Measurements from ENCODE around the gene SOX5.
"Not testable (repeated sequence)": the region's sequence is repeated elsewhere in the genome, so short reads cannot be mapped to it uniquely, and the experiment has no call there.

Gene SOX5

DNA sequence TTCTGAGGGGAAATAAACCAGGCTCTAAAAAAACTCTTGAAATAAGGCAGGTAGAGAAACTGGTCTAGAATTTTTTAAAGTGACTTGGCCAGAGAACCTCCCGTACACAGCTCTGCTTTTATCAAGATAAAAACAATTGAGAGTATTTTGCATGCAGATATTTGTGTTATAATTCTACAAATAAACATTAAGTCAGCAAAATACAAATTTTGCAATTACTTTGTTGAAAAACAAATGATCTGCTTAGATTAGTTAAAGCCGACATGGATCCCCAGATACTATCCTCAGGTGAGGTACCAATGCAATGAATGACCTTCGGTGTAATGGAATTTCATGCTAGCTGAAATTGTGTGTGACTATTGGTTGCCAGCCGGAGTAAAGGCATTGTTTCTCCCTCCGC is 197.2 kb downstream of the SOX5 start:
- DNase-seq = no peak

DNA sequence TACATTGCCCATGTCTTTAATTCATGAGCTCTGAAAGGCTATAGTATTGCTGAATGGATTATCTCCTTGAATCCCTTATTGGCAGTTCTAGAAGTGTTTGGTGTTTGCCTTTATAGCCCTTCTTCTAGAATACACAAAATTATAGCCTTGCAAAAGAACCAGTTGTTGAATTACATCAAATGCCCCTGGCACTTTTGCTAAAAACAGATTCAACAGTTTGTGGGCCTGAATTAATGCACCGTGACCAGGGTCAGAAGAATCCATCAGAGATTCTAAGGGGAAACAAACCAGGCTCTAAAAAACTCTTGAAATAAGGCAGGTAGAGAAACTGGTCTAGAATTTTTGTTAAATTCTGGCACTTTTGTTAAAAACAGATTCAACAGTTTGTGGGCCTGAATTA is 197.8 kb downstream of the SOX5 start:
- DNase-seq = no peak

- no peak for DNase-seq
Observed at GRCh38 chr12:23750923-23751322, 198.5 kb downstream of the SOX5 start.

DNA sequence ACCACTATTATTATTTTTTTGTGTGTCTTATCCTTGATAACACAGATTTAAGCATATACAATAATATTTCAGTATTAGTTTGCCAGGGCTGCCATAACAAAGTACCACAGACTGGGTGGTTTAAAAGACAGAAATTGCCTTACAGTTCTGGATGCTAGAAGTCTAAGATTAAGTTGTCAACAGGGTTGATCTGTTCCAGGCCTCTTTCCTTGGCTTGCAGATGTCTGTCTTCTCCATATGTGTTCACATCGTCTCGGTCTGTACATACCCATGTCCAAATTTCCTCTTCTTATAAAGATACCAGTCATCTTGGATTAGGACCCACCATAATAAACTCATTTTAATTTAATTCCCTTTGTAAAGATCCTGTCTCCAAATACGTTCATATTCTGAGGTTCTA is 204.8 kb downstream of the SOX5 start:
- no peak for DNase-seq

GRCh38 chr12:23742574-23742973 is 206.9 kb downstream of the SOX5 start:
- DNase-seq = no peak

DNA sequence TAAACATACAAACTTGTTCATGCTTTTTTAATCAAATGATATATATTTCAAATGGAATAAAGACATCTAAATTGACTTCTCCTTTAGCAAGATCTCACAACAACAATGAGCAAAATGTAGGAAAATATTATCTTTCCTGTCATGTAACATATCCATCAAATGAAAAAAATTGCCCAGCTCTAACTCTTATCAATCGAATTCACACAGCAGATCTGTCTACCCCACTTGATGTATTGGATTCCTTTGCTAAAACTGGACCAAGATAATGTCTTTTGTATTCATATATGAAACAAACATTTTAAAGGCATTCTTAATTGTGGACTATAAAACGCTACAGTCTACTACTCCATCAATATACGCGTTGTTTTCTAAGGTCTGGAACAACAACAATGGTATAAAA is 218.0 kb downstream of the SOX5 start:
- no peak for DNase-seq

DNA sequence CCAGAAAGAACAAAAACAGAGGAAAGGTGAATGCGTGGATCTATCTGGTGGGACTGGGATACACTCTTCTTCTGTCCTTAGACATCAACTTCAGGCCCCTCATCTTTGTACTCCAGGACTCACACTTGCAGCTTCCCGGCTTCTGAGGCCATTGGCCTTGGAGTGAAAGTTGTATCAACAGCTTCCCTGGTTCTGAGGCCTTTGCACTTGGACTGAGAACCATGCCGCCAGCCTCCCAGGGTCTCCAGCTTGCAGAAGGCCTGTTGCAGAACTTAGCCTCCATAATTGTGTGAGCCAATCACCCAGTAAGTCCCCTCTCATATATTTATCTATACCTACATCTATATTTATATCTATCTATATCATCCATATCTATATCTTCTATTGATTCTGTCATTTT is 218.4 kb downstream of the SOX5 start:
- no peak for DNase-seq

DNA sequence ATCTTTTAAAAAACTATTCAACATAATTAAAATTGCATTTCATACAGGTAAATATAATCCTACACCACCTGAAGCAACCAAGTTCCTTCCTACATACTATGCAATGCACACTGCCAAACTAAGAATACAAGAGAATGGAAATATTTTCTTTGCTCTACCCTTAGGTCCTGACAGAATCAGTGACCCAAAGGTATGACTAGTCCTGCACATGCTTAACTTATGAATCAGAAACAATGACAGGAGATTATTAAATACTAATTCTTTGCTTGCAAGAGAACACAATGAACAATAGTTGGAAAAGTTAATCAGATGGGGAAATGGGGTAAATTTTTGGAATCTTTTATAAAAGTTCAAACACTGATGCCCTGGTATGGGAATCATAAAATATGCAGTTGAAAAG is 220.1 kb downstream of the SOX5 start:
- DNase-seq = no peak

GRCh38 chr12:23726646-23727045 is 222.8 kb downstream of the SOX5 start:
- DNase-seq = no peak

DNA sequence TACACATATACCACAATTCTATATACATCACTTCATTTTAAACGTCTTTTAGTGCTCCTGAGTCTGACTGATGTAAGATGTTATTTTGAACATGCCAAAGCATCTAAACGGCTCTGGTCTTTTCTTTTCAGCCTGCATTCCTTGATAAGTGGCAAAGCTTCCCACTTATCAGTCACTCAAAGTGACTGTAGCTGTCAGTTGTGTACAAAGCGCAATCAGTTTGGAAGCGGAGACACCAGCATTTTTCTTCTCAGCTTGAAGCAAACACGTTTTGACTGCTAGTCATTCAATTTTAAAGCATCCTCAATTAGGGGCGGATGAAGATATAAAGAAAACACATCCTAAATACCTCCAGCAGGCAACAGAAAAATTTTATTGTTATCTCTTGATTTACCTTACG is 226.8 kb downstream of the SOX5 start:
- no peak for DNase-seq

DNA sequence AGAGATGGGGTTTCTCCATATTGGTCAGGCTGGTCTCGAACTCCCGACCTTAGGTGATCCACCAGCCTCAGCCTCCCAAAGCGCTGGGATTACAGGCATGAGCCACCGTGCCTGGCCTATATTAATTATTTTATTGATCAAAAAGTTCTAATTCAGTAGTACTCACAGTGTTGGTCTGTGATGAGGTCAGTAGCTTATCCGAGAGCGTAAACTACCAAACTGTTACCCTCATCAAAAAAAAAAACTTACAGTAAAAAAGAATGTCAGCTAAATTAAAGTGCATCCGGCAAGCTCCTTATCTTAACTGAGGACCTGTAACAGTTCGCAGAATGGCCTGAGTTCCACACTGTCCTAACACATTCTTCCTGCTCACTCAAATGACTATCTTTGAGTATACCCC is 228.2 kb downstream of the SOX5 start:
- no peak for DNase-seq

DNA sequence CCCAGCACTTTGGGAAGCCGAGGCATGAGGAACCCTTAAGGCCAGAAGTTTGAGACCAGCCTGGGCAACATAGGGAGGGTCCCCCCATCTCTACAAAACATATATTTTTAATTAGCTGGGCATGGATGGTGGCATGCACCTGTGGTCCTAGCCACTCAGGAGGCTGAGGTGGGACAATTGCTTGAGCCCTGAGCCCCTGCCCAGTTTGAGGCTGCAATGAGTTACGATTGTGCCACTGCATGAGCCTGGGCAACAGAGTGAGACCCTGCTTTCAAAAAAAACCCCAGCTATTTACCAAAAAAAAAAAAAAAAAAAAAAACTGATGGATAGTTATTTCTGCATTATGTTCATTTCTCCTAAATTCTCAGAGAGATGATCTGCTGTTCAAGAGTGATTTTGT is 230.0 kb downstream of the SOX5 start:
- DNase-seq = no peak

DNA sequence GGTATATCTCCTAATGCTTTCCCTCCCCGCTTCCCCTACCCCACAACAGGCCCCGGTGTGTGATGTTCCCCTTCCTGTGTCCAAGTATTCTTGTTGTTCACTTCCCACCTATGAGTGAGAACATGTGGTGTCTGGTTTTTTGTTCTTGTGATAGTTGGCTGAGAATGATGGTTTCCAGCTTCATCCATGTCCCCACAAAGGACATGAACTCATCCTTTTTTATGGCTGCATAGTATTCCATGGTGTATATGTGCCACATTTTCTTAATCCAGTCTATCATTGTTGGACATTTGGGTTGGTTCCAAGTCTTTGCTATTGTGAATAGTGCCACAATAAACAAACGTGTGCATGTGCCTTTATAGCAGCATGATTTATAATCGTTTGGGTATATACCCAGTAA is 239.1 kb downstream of the SOX5 start:
- DNase-seq = not testable (repeated sequence)

GRCh38 chr12:23708185-23708837 is 241.2 kb downstream of the SOX5 start:
- DNase-seq = no peak

- no peak for DNase-seq
Observed at GRCh38 chr12:23707270-23707669, 242.2 kb downstream of the SOX5 start.

- DNase-seq = no peak
Observed at GRCh38 chr12:23704992-23705943, 244.2 kb downstream of the SOX5 start.

GRCh38 chr12:23703051-23703450 is 246.4 kb downstream of the SOX5 start:
- peak; percentile 54 for DNase-seq

DNA sequence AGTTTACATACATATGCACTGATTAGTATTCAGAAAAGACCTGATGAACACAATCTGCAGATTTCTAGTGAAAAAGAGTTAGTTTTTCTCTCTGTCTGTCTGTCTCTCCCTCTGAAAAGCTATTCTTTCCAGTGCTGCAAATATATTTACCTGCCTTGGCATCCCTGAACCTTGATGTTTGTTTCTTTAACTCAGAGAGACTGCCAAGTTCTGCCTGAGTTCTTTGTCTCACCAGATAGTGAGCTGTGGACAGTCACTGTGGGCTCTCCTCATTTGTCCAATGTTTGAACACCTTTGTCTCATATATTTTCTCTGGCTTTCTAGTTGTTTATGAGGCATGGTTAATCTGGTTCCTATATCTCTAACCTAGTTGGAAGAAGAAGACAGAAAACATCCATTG is 250.4 kb downstream of the SOX5 start:
- DNase-seq = no peak

- DNase-seq = no peak
Observed at GRCh38 chr12:23694920-23695319, 254.6 kb downstream of the SOX5 start.

- no peak for DNase-seq
Observed at GRCh38 chr12:23694307-23694706, 255.2 kb downstream of the SOX5 start.

- DNase-seq = no peak
Observed at GRCh38 chr12:23687947-23688346, 261.5 kb downstream of the SOX5 start.

DNA sequence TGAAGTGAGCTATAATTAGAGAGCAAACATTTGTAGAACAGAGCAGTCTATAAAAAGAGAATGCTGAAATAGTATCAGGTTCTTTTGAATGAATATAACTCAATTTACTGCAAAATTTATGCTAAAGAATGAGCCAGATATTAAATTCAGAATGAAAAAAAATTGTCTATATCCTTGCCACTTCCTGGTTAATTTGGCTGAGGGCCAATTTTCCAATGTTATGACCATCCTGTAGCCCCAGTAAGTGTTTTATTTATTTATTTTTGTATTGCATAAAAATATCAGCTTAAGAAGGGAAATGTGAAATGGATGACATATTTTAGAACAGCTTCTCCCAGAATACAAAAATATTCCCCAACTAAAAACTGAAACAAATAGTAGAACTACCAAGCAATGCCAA is 263.4 kb downstream of the SOX5 start:
- DNase-seq = no peak

DNA sequence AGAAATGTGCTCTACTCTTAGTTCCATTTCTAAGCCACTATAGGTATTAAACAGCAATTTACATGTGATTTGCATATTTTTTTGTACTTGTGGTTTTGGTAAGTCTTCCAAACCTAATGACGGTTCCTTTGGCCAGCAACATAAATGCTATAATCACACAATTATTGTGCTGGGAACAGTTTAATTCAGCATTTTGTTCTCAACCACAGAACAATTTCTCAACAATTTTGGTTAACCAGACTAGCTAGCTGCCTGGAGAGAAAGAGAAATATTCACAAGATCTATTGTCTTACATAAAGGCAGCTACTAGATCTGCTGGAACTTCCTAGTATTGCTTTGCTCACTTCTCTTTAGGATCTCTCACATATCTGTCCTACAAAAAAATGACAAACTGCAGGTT is 265.3 kb downstream of the SOX5 start:
- no peak for DNase-seq

- DNase-seq = no peak
Observed at GRCh38 chr12:23681237-23681636, 268.2 kb downstream of the SOX5 start.

- DNase-seq = no peak
Observed at GRCh38 chr12:23674064-23674463, 275.4 kb downstream of the SOX5 start.
